ENCODE data around the gene IKZF2. TPM values are rescaled to one million over a fixed set of nuclear protein-coding genes. Genes with fewer than 3 reads are reported as not detected.
A peak's percentile ranks its signal among the peaks of the same experiment; 100 is the strongest.

The IKZF2 gene
- total and polyA plus RNA-seq, 8 donors = 0.56 to 19.8 (median 4.5) TPM

DNA sequence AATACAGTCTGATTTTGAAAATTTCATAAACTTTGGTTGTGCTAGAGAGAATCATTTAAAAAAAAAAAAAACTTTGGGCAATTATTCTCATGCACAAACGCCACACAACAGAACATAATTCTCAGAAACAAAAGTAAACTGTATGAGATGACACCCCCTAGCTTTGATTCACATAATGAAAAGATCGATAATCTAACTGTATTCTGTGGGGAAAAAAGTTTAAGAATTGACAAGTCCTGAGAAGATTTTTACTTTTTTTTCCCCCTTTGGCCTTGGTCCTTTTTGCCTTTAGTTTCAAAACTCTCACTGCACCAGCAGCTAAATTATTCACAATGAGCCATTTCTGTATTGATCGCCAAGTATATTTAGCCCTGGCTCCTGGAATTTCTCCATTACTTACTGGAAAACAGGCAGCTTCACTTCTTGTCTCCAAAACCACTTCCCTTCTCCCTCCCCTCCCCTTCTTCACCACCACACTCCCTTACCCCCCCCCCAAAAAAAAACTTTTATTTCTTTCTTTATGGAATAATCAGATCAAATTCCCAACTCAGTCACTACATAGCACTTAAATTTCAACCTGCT is 2.0 kb downstream of the IKZF2 start:
- TF ChIP-seq EP300 (IDR thresholded peaks at IDR 0.05) = no peak
- TF ChIP-seq POLR2A (IDR thresholded peaks at IDR 0.05) = no peak
- no peak for TF ChIP-seq POLR2AphosphoS5 (IDR thresholded peaks at IDR 0.05)
- TF ChIP-seq, protein P1, sequence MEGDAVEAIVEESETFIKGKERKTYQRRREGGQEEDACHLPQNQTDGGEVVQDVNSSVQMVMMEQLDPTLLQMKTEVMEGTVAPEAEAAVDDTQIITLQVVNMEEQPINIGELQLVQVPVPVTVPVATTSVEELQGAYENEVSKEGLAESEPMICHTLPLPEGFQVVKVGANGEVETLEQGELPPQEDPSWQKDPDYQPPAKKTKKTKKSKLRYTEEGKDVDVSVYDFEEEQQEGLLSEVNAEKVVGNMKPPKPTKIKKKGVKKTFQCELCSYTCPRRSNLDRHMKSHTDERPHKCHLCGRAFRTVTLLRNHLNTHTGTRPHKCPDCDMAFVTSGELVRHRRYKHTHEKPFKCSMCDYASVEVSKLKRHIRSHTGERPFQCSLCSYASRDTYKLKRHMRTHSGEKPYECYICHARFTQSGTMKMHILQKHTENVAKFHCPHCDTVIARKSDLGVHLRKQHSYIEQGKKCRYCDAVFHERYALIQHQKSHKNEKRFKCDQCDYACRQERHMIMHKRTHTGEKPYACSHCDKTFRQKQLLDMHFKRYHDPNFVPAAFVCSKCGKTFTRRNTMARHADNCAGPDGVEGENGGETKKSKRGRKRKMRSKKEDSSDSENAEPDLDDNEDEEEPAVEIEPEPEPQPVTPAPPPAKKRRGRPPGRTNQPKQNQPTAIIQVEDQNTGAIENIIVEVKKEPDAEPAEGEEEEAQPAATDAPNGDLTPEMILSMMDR (IDR thresholded peaks at IDR 0.05) = no peak
- DNase-seq = peak in 1 of 2 donors; percentile 18
- intact Hi-C loops (cut with DNase I; ENCODE audit: low total_unique reads) = no loop called here
- Histone ChIP-seq H3K27me3 (no peaks in the 10 kb centered on the region), H3K27ac (peak overlapping the region in 4 of 5 donors; percentile 79 to 96 (median 94)), H3K4me3 (peak overlapping the region; percentile 66 to 90 (median 76)), H3K4me1 (peaks cover 8 to 40% (median 26%) of the 10 kb centered on the region in 4 donors), H3K9me3 (no peaks in the 10 kb centered on the region), H3K36me3 (no peaks in the 10 kb centered on the region)
- WGBS, 5 donors = 24 to 31% (median 24%) methylated on average over 3 of the region's 3 CpGs

DNA sequence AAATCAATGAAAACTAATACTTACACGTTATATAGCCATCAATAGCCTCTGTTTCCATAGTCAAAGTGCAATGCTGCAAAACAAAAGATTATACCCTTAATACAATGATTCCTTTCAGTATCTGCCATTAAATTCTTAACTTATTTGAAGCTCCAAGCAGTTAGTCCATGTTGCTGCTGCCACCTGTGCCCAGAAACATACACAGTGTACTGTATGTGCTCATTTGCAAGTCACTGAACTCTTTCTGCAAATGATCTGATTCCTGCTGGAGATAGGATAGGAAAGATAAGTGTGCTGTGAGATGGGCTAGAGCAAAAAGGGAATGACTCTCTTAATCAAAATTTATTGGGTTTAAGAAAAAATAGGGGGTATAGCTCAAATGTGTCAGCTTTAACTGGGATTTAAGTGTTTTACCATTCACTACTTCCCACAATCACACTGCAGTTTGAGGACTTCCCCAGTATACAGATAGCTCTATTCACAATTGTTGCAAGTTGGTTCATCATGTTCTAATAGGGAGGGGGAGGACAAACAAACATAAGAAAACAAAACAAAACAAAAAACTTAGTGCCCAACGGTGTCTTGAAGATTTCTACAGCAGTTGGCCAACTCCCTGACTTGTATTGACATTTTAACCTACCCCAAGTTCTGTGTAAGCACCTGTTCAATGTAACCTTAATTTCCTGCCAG is 2.7 kb downstream of the IKZF2 start:
- peak overlapping the region in 1 of 5 donors; percentile 96 for H3K27ac ChIP-seq
- intact Hi-C loops (cut with DNase I; ENCODE audit: low total_unique reads) = no loop called here
- TF ChIP-seq EP300 (IDR thresholded peaks at IDR 0.05) (no peak), POLR2AphosphoS5 (IDR thresholded peaks at IDR 0.05) (no peak), POLR2A (IDR thresholded peaks at IDR 0.05) (no peak)
- H3K4me1 ChIP-seq = peaks cover 8 to 37% (median 24%) of the 10 kb centered on the region in 4 donors
- no peaks in the 10 kb centered on the region for H3K27me3 ChIP-seq
- H3K9me3 ChIP-seq = no peaks in the 10 kb centered on the region
- no peaks in the 10 kb centered on the region for H3K36me3 ChIP-seq
- peak in 1 of 2 donors; percentile 25 for DNase-seq
- peak overlapping the region in 2 of 4 donors; percentile 66 to 80 for H3K4me3 ChIP-seq
- WGBS, 5 donors = 28 to 46% (median 39%) methylated on average over 2 of the region's 2 CpGs

DNA sequence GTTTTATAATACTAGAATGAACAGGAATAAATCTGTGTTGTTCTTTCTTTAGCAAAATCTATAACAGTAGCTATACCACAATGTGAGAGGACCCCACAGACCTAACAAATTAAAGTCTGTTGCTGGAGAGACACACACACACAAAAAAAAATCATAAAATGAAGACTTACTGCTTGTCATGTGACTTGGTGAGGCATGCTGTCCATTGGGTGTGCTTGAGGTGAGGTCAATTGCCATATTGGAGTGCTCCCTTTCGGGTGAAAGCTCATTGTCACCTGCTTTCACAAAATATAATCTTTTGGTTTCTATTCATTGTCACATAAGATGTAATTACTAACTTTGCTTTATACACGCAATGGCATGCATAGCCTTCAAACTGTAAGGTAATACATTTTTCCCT is 3.9 kb downstream of the IKZF2 start:
- DNase-seq = peak in 1 of 2 donors; percentile 28
- H3K36me3 ChIP-seq = no peaks in the 10 kb centered on the region
- intact Hi-C loops (cut with DNase I; ENCODE audit: low total_unique reads) = no loop called here
- no peak overlapping the region for H3K27ac ChIP-seq
- H3K4me1 ChIP-seq = peaks cover 7 to 26% (median 13%) of the 10 kb centered on the region in 4 donors
- no peak overlapping the region for H3K4me3 ChIP-seq
- H3K27me3 ChIP-seq = no peaks in the 10 kb centered on the region
- no peak for TF ChIP-seq EP300 (IDR thresholded peaks at IDR 0.05)
- TF ChIP-seq, protein P1 (IDR thresholded peaks at IDR 0.05) = no peak
- TF ChIP-seq POLR2AphosphoS5 (IDR thresholded peaks at IDR 0.05) = no peak
- TF ChIP-seq POLR2A (IDR thresholded peaks at IDR 0.05) = no peak
- no peaks in the 10 kb centered on the region for H3K9me3 ChIP-seq
- WGBS, 5 donors = 87 to 96% (median 93%) methylated on average over 2 of the region's 2 CpGs

DNA sequence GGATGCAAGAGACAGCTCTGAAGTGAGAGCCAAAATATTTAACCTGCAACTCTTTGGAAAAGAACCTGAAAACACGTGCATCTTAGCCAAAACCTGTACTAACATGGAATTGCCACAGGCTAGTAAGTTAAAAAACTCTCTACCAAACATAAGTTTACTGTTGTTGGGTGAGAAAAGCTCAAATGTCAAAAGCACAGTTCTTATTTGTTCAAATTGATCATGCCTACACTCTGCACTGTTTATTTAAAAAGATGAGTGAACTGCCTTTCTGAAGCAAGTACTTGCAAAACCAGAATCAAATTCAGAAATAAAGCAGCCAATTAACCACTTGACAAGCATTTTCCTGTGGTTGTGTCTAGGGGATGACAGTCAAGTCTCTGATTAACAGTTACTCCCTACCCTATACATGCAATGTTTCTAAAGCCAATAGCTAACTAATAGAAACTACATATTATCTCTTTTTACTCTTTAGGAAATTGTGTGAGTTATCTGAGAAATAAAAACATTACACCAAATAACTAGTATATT is 5.6 kb downstream of the IKZF2 start:
- Histone ChIP-seq H3K36me3 (no peaks in the 10 kb centered on the region), H3K9me3 (no peaks in the 10 kb centered on the region), H3K27me3 (no peaks in the 10 kb centered on the region), H3K4me3 (no peak overlapping the region), H3K27ac (no peak overlapping the region), H3K4me1 (peaks cover 7 to 19% (median 13%) of the 10 kb centered on the region in 4 donors)
- intact Hi-C loops (cut with DNase I; ENCODE audit: low total_unique reads) = no loop called here
- TF ChIP-seq POLR2A (IDR thresholded peaks at IDR 0.05) (no peak), EP300 (IDR thresholded peaks at IDR 0.05) (no peak), POLR2AphosphoS5 (IDR thresholded peaks at IDR 0.05) (no peak)
- TF ChIP-seq, protein P1 (IDR thresholded peaks at IDR 0.05) = no peak
- WGBS, 5 donors = 29 to 56% (median 39%) methylated on average over 1 of the region's 1 CpG
- no peak for DNase-seq
